Smooth muscle cell of the brain vasculature (primary cell): Measurements from ENCODE around the gene SVIP.

Experiments used
- DNase-seq: peaks from one replicate; pipeline ENCODE4 v3.0.0-alpha.2; 2012; ENCODE audit warnings: low read depth, low spot score

SVIP gene

DNA sequence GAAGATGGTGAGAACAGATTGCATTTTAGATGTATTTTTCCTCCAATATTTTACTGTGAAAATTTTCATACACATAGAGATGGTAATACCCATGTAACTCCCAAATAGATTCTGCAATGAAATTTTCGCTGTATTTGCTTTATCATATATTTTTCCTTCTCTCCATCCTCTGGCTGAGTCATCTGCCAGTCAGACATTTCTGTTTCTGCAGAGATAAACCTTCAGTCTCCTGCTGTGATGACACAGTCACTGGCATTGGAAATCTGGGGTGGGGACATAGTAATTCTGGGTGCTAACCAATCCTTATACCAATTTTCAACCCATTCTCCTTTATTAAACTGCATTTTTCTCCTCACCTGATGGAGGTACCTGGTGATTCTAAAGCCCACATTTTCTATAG lies 33.7 kb downstream of the SVIP start:
- DNase-seq = no peak

- DNase-seq = peak; percentile 28
Observed at GRCh38 chr11:22792497-22792896, 37.1 kb downstream of the SVIP start.

GRCh38 chr11:22787551-22788162 lies 41.9 kb downstream of the SVIP start:
- DNase-seq = peak; percentile 20

- no peak for DNase-seq
Observed at GRCh38 chr11:22787055-22787454, 42.5 kb downstream of the SVIP start.

DNA sequence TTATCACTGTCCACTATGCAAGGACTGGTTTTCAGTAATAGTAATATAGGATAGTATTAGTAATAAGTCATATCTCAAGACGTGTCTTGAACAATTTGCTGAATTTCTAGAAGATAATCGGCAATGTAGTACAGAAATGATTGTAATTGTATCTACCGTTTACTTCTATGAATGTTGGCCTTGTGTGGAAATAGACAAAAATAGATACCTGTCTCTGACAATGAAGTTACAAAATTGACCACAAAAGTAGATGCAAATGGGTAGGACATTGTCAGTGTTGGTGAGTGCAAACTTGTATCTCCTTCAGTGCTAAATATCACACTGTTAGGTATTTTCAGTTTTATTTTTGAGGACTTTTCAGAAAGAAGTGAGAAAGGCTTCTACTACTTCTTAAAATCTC lies 43.1 kb downstream of the SVIP start:
- DNase-seq = no peak

- DNase-seq = no peak
Observed at GRCh38 chr11:22785251-22785650, 44.4 kb downstream of the SVIP start.

- DNase-seq = no peak
Observed at GRCh38 chr11:22780952-22781593, 48.5 kb downstream of the SVIP start.

GRCh38 chr11:22779850-22780249 lies 49.8 kb downstream of the SVIP start:
- DNase-seq = no peak

DNA sequence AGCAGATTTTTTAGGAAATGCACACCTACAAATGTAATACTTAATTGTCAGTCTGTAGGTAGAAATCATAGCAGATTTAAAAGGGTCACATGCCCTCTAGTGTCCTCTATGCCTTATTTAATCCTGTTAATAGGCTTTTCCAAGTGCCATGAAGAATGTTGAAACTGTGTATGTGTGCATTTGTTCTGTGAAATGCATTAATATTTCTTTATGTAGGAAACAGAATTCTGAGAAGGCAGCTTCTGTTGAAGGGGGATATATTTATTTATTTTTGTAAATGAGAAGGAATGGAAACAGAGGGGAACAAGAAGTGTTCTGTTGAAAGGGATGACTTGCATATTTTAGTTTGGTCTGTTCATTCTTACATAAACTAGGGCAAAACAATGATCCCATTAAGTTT lies 51.0 kb downstream of the SVIP start:
- no peak for DNase-seq

GRCh38 chr11:22775248-22775647 lies 54.4 kb downstream of the SVIP start:
- DNase-seq = no peak

DNA sequence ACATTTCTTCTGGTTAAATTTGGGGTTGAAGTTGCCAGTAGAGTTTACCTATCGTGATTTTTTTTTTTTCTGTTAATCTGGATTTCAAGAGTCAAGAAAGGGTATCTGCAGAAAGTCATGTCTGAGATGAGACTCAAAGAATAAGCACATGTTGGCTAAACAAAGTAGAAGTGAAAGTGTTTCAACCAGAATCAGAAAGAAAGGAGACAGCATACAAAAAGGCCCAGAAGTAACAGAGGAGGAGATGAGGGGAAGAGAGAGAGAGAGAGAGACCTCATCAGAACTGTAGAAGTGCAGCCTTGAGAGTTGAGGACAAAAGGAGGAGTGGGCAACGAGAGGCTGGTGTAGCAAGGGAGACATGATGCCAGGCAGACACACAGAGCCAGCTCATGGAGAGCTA lies 54.9 kb downstream of the SVIP start:
- DNase-seq = no peak

DNA sequence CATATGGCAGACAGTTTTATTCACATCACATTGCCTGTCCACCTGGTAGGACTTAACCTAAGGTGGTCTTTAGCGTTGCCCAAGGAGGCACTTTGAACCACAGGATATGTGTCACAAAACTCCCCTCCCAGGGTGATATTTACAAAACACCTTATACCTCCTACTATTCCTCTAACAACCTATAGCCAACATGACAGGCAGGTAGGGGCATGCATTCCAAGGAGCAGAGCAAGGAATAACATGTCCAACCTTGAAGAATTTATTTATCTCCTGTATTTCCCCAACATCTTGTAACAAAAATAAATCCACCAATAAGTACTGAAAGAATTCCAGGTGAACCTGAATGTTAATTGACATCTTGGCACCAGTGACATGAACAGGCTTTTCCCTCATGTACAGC lies 60.5 kb downstream of the SVIP start:
- no peak for DNase-seq
